ENCODE results near the gene DPP10. TPM values are rescaled to one million over a fixed set of nuclear protein-coding genes. Genes with fewer than 3 reads are reported as not detected.

Gene DPP10
- total and polyA plus RNA-seq, 2 of the 13 experiments (the other 11 are each of a cell fraction or from before 2014, with no cell fraction given) = 0.95 to 1.7 TPM

DNA sequence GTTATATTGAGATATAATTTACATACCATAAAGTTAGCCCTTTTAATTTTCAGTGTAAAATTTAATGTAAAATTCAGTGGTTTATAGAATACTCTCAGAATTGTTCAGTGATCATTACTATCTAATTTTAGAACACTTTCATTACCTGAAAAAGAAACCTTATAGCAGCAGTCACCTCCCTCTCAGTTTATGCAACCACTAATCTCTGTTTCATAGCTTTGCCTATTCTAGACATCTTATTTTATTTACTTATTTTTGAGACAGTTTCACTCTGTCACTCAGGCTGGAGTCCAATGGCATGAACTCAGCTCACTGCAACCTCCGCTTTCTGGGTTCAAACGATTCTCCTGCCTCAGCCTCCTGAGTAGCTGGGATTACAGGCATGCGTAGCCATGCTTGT, 479.6 kb downstream of the DPP10 start:
- no peak overlapping the region for H3K4me2 ChIP-seq (ENCODE audit: low read depth, low read length)
- H3K27me3 ChIP-seq (ENCODE audit: control insufficient read depth in 1 of 2, insufficient read depth in 2 of 2, low read length in 2 of 2) = no peaks in the 10 kb centered on the region
- H3K79me2 ChIP-seq (ENCODE audit: insufficient read depth, low read length) = no peaks in the 10 kb centered on the region
- in situ Hi-C loops (cut with HindIII; ENCODE audit: extremely low pct_ligation_motif_present, low pct_unique_long_range_greater_than_20kb) = no loop called here
- H2AFZ ChIP-seq (ENCODE audit: low read length) = no peak overlapping the region
- WGBS (ENCODE audit: low lambda C conversion rate) = 54% methylated on average over 3 of the region's 3 CpGs
- no peak overlapping the region for H3K4me3 ChIP-seq (replicated peaks in 1 of 3; ENCODE audit: insufficient read depth in 1 of 3, low read depth in 2 of 3, low read length in 3 of 3)
- no peak overlapping the region for H3K27ac ChIP-seq (ENCODE audit: extremely low read length, insufficient read depth, low read length)
- TF ChIP-seq ZNF776 (CRISPR knock-in tag; IDR thresholded peaks at IDR 0.05) (no peak), ZMYM3 (CRISPR knock-in tag; IDR thresholded peaks at IDR 0.05) (no peak), IKZF4 (CRISPR knock-in tag; IDR thresholded peaks at IDR 0.05; ENCODE audit: borderline replicate concordance, low read depth, not compliant biosample characterization) (no peak), KLF15 (CRISPR knock-in tag; IDR thresholded peaks at IDR 0.05; ENCODE audit: borderline replicate concordance) (no peak), FOXK1 (CRISPR knock-in tag; IDR thresholded peaks at IDR 0.05; ENCODE audit: borderline replicate concordance, low read depth) (no peak)
- TF ChIP-seq, protein P1, sequence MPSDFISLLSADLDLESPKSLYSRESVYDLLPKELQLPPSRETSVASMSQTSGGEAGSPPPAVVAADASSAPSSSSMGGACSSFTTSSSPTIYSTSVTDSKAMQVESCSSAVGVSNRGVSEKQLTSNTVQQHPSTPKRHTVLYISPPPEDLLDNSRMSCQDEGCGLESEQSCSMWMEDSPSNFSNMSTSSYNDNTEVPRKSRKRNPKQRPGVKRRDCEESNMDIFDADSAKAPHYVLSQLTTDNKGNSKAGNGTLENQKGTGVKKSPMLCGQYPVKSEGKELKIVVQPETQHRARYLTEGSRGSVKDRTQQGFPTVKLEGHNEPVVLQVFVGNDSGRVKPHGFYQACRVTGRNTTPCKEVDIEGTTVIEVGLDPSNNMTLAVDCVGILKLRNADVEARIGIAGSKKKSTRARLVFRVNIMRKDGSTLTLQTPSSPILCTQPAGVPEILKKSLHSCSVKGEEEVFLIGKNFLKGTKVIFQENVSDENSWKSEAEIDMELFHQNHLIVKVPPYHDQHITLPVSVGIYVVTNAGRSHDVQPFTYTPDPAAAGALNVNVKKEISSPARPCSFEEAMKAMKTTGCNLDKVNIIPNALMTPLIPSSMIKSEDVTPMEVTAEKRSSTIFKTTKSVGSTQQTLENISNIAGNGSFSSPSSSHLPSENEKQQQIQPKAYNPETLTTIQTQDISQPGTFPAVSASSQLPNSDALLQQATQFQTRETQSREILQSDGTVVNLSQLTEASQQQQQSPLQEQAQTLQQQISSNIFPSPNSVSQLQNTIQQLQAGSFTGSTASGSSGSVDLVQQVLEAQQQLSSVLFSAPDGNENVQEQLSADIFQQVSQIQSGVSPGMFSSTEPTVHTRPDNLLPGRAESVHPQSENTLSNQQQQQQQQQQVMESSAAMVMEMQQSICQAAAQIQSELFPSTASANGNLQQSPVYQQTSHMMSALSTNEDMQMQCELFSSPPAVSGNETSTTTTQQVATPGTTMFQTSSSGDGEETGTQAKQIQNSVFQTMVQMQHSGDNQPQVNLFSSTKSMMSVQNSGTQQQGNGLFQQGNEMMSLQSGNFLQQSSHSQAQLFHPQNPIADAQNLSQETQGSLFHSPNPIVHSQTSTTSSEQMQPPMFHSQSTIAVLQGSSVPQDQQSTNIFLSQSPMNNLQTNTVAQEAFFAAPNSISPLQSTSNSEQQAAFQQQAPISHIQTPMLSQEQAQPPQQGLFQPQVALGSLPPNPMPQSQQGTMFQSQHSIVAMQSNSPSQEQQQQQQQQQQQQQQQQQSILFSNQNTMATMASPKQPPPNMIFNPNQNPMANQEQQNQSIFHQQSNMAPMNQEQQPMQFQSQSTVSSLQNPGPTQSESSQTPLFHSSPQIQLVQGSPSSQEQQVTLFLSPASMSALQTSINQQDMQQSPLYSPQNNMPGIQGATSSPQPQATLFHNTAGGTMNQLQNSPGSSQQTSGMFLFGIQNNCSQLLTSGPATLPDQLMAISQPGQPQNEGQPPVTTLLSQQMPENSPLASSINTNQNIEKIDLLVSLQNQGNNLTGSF (CRISPR knock-in tag; IDR thresholded peaks at IDR 0.05) = no peak
- TF ChIP-seq, protein P2, sequence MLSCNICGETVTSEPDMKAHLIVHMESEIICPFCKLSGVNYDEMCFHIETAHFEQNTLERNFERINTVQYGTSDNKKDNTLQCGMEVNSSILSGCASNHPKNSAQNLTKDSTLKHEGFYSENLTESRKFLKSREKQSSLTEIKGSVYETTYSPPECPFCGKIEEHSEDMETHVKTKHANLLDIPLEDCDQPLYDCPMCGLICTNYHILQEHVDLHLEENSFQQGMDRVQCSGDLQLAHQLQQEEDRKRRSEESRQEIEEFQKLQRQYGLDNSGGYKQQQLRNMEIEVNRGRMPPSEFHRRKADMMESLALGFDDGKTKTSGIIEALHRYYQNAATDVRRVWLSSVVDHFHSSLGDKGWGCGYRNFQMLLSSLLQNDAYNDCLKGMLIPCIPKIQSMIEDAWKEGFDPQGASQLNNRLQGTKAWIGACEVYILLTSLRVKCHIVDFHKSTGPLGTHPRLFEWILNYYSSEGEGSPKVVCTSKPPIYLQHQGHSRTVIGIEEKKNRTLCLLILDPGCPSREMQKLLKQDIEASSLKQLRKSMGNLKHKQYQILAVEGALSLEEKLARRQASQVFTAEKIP (CRISPR knock-in tag; IDR thresholded peaks at IDR 0.05; ENCODE audit: borderline replicate concordance) = no peak
- ChIA-PET CTCF (ENCODE audit: low intra/inter-chr PET ratio, low total read pairs) (no interaction called here), POLR2A (no interaction called here)
- ATAC-seq (no peak), DNase-seq (ENCODE audit: low spot score) (no peak), FAIRE-seq (no peak)
- H4K20me1 ChIP-seq (ENCODE audit: insufficient read depth, low read length) = no peaks in the 10 kb centered on the region
- no peaks in the 10 kb centered on the region for H3K4me1 ChIP-seq (ENCODE audit: insufficient read depth, low read length)
- H3K9me3 ChIP-seq (ENCODE audit: low read length) = peaks cover 16% of the 10 kb centered on the region; the same call in 1 of the 2 replicates
- intact Hi-C loops (cut with micrococcal nuclease; ENCODE audit: unreplicated experiment) = no loop called here
- H3K9ac ChIP-seq (ENCODE audit: insufficient read depth, low read depth, low read length) = no peak overlapping the region
- no peaks in the 10 kb centered on the region for H3K36me3 ChIP-seq (replicated peaks in 1 of 2; ENCODE audit: control insufficient read depth in 1 of 2, insufficient read depth in 2 of 2, low read length in 2 of 2)
- no TSS peak for BruUV-seq (replicated peaks)

All from HepG2 (cell line).